Fibroblast of the conjunctiva (primary cell): ENCODE measurements around the gene SCTR.
A peak's percentile ranks its signal among the peaks of the same experiment; 100 is the strongest.

ENCODE experiments used
- DNase-seq: peaks from one replicate; pipeline ENCODE4 v3.0.0-alpha.2; 2010; ENCODE audit warnings: low read depth

The SCTR gene

DNA sequence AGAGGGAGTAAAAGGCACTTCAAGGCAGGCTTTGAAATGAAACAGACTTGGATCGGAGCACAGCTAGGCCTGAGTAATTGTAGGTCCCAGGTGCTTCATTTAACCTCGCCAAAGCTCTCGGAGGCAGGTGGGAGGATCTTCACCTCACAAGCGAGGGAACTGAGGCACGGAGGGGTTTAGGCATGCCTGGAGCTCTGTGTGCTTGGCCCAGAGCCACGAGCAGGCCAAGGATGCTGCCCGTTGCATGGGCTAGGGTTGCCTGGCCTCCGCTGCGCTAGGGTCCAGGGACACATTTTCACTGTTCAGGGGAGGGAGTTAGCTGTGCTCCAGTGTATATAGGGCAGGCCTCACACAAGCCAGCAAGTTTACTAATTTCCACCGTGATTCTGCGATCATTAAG lies 81.4 kb downstream of the SCTR start:
- no peak for DNase-seq

- no peak for DNase-seq
These were observed 82.1 kb downstream of the SCTR start for GRCh38 chr2:119442226-119442619.

DNA sequence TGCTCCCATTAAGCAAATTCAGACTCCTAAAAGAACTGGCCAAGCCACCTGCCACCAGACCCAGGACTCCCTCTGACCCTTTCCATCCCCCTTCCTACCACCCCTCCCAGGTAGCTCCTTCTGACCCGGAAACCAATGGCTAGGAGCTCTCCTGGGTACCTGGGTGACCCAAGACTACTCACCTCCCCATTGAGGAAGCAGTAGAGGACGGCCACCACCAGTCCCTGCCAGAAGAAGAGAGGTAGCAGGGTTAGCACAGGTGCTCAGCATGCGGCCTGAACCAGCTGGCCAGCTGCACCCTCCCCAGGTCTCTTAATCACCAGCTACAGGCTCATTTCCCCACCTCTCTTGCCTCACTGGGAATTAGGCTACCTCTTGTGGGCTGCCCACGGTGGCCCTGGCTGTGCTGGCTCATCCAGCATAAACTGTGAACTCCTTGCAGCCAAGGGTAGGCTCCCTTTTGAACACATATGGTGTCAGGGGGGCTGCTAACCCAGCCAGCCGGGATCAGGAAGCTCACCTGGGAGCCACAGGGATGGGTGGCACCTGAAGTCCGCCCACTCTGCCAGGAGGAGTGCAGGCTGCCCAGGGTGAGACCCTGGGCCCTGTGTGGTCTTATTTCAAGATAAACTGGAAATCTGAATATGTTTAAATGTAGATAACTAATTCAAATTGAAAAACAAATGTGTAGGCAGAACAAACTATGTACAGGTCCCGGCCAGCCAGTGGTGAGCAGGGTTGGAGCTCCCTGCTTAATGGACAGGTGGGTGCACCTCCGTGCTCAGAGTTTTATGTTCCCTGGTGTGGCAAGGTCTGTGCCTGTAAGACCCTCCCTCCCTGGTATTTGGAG lies 82.7 kb downstream of the SCTR start:
- no peak for DNase-seq

GRCh38 chr2:119440873-119441272 lies 83.4 kb downstream of the SCTR start:
- DNase-seq, result no peak

DNA sequence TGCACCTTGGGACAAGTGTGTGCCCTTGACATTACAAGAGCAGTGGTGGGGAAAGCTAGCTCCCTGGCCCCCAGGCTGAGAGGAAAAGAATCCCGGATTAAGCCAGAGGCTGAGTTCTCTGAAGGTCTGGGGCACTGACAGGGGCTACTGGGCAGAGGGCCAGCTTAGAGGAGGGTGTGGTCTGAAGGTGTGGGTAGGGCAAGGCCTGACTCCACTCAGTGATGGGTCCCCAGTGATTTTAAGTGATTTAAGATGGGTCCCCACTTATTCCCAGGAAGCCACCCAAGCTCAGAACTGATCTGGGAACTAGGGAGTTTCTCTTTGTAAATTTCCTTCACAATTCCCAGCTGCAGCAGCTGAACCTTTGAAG lies 83.8 kb downstream of the SCTR start:
- no peak for DNase-seq

- no peak for DNase-seq
These were observed 84.4 kb downstream of the SCTR start for GRCh38 chr2:119439574-119440500.

DNA sequence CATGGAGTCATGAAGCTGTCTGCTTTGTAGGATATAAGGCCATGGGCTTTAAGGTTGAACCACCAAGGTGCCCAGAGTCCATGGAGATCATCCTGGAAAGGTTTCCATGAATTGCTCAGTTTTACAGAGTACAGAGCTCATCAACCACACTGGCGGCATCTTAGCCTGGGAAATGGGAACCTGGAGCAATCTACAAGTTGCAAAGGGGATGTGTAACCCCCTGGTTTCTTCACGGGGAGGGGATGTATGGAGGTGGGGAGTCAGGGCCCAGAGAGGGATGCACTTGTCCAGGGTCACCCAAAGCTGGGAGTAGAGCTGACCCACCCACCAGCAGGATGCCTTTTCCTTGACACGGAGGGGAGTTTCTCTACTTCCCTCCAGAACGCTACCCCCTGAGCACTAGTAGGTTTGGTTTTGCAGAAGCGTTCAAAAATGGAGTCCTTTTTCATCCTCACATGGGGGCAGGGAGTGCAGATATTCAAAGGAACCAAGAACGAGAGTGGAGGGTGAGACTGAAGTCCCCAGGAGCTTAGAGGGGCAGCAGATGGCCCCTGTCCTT lies 85.5 kb downstream of the SCTR start:
- DNase-seq, result no peak

- no peak for DNase-seq
These were observed 86.1 kb downstream of the SCTR start for GRCh38 chr2:119438128-119438656.

- DNase-seq, result no peak
These were observed 87.1 kb downstream of the SCTR start for GRCh38 chr2:119436993-119437772.

- no peak for DNase-seq
These were observed 88.4 kb downstream of the SCTR start for GRCh38 chr2:119435953-119436297.

- DNase-seq, result no peak
These were observed 89.0 kb downstream of the SCTR start for GRCh38 chr2:119435081-119435952.

DNA sequence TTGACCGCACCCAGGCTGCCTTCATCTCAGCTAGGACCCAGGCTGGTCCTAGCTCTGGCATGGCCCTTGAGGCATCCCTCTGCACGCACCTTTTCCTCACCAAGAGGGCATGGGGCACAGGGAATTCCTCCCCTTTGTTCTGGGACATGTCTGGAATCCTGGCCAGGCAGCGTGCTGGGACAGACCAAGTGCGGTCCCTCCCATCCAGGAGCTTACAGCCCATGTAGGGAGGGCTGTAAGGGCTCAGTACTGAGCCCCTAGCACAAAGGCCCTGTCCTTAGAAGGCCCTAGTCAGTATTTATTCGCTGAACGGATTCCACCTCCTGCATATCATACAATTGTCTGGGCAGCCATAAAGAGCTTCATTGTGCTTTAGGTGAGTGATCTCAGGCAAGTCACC lies 89.6 kb downstream of the SCTR start:
- DNase-seq, result no peak

GRCh38 chr2:119433636-119434327 lies 90.5 kb downstream of the SCTR start:
- DNase-seq, result no peak

- DNase-seq, result no peak
These were observed 91.3 kb downstream of the SCTR start for GRCh38 chr2:119432851-119433522.

GRCh38 chr2:119431976-119432850 lies 92.1 kb downstream of the SCTR start:
- no peak for DNase-seq

- peak; percentile 37 for DNase-seq
These were observed 92.9 kb downstream of the SCTR start, which contains the start of gene TMEM37 for GRCh38 chr2:119431155-119431975. TSS of gene TMEM37 (plus strand) at chr2:119431854. CDS start at chr2:119431904, 50 bp downstream.

DNA sequence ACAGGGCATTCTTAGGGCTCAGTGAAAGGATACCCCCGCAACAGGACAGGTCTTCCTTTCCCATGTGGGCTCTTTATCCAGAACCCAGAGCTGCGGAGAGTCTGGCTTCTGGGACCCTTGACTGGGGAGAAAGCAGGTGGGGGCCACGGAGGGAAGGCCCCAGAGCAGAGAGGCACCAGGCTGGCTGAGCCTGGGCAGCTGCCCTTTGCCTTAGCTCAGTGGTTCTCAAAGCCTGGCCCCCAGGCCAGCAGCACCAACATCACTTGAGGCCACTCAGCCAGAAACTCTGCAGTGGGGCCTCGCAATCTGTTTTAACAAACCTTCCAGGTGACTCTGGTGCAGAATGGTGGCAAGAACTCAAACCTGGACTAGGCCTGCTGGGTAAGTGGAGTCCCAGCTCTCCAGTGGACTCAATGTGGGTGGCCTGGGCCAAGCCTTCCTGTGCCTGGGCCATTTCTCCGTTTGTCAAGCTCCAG lies 94.2 kb downstream of the SCTR start:
- no peak for DNase-seq
